ENCODE data around the gene ANKS1B. TPM values are rescaled to one million over a fixed set of nuclear protein-coding genes. Genes with fewer than 3 reads are reported as not detected.

Gene ANKS1B
- total RNA-seq, 1 donor from 2014 or later: 1.9 TPM

- intact Hi-C loops (cut with DNase I): no loop called here
- no peak for DNase-seq (ENCODE audit: low spot score)
These were observed 783.9 kb downstream of the ANKS1B start for GRCh38 chr12:99200711-99201384.

- intact Hi-C loops (cut with DNase I): no loop called here
- no peak for DNase-seq (ENCODE audit: low spot score)
These were observed 789.3 kb downstream of the ANKS1B start for GRCh38 chr12:99195474-99195873.

- intact Hi-C loops (cut with DNase I): no loop called here
- DNase-seq (ENCODE audit: low spot score): no peak
These were observed 792.2 kb downstream of the ANKS1B start for GRCh38 chr12:99192489-99192888.

GRCh38 chr12:99176871-99177270 lies 807.9 kb downstream of the ANKS1B start:
- DNase-seq (ENCODE audit: low spot score): no peak
- intact Hi-C loops (cut with DNase I): no loop called here

GRCh38 chr12:99170461-99170860 lies 814.3 kb downstream of the ANKS1B start:
- intact Hi-C loops (cut with DNase I): no loop called here
- no peak for DNase-seq (ENCODE audit: low spot score)

DNA sequence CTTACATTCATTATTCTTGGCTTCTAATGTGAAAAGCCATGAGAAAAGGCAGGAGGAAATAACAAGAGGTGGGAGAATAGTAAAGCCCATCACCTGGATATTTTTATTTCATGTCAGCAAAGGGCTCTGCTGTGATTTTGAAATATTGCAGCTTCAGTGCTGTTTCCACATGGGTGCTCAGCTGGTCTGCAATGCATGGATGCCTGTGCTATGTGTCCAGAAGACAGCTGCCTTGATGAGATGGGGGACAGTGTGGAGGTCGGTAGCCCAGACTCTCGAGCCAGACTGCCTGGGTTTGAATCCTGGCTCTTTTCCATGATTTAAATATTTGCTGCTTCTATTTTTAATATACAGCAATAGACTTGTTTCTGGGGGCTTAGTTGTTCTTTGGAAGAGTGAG lies 814.7 kb downstream of the ANKS1B start:
- intact Hi-C loops (cut with DNase I): no loop called here
- DNase-seq (ENCODE audit: low spot score): no peak

DNA sequence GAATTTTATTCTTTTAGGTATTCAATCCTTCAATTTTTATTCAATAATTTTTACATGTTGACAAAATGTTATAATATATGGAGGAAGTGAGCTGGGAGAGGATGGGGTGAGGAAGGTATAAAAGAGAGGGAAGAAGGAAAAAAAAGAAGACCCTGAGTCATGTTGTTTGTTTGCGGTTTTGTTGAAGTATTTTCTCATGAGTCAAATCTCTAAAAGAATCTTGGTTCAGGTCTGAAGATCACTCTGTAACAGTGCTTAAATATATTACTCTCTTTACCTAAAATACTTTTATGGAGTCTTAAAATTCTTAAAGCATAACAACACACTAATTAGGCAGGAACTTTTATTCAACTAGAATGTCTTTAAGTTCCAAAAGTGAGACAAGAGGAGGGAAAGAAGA lies 826.8 kb downstream of the ANKS1B start:
- intact Hi-C loops (cut with DNase I): no loop called here
- no peak for DNase-seq (ENCODE audit: low spot score)

DNA sequence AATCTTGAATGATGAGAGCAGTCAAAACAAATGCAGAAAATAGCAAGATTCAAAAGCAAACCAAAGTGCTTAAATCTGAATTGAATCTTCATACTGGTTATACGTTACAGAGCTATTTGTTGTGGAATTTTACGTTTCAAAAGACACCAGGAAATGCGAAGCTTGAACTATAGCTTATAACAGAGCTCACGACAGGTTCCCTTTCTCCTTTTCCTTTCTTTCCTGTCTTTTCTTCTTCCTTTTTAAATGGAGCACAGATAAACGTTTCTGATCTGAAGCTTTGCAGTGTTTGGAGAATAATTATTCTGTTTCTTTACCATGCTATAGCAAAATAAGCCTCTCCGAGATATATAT lies 829.8 kb downstream of the ANKS1B start:
- no peak for DNase-seq (ENCODE audit: low spot score)
- intact Hi-C loops (cut with DNase I): no loop called here

DNA sequence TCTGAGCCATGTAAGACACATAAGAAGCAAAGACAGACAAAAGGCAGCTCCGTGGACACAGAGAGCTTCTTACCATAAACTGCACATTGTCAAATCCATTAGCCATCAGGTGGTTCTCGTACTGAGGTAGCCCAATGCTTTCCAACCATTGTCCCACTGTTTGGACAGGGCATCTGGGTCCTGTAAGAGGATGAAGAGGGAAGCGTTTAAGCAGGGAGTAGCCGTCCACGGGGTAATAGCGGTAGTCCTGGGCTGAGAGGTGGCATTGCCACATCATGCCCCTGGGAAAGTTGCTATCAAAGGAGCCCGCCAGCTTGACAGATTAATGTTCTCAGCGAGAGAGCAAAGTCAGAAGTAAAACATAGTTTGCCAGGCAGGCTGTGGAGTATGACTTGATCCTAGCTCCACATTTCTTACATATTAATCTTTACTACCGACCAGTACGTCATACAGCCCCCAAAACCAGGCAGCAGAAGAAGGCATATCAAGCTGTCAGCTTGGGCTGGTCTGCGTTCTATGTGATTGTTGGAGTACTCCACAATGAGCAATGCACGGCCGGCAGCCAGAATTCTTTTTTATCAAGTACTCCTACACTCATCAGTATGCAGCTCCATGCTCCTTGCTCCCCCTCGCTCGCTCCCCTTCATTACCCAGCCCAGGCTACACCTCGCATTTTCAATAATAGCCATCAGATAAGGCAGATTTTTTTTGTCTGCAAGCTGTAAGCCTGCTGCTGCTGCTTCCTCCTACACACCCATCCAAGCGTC lies 830.3 kb downstream of the ANKS1B start:
- DNase-seq (ENCODE audit: low spot score): no peak

DNA sequence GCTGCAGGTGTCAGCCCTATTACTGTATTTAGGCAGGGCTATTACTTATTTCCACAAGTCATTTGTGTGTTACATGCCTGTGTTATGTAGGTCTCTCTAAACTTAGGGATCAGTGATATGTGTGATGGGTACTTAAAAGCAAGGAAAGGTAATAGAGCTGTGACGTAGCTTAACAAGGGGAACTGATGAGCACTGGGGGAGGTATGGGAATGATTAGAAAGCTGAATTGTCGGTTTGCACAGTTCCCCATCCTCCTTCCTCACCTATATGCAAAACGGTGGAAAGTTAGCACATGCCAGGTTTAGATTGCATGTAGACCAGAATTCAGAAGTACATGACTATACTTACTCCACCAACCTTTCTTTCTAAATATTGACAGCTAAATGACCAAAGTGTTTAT lies 831.4 kb downstream of the ANKS1B start:
- intact Hi-C loops (cut with DNase I): no loop called here
- DNase-seq (ENCODE audit: low spot score): no peak

More for the DNA sequence above, 830.3 kb downstream of the ANKS1B start:
- intact Hi-C loops (cut with DNase I): no loop called here

DNA sequence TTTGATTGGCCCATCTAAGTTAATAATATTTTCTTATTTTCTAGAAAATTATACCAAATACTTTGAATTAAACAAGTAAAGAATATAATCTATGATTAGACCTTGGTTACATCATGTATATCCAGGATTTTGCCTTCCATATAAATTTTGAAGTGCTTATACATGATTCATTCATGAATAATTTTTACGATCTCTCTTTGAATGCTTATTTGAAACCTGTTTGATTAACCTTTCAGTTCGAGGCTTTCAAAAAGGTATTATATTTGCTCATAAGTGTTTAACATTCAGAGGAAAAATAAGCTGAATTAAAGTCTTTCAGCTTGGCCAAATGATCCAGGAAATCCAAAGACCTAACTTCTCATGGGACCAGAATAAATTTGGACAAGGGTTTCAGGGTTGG lies 832.4 kb downstream of the ANKS1B start:
- DNase-seq (ENCODE audit: low spot score): no peak
- intact Hi-C loops (cut with DNase I): no loop called here

DNA sequence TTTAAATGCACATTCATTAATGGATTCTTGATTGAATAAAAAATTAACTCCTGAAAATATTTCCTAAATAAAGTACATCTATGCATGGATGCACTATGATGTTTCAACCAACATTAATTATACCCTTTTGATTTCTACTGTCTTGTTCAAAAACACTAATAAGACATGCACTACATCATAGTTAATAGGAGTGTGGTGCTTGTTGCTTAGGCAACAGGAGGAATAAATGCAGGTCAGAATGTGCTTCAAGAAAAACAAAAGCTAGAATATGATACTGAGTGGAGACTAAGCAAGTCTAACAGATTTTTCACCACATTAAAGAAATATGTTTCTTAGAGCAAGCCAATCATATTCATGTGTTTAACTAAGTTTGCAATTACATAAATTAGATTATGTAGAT lies 833.0 kb downstream of the ANKS1B start:
- intact Hi-C loops (cut with DNase I): no loop called here
- DNase-seq (ENCODE audit: low spot score): no peak

GRCh38 chr12:99147130-99147529 lies 837.6 kb downstream of the ANKS1B start:
- intact Hi-C loops (cut with DNase I): no loop called here
- no peak for DNase-seq (ENCODE audit: low spot score)

- intact Hi-C loops (cut with DNase I): no loop called here
- DNase-seq (ENCODE audit: low spot score): no peak
These were observed 838.0 kb downstream of the ANKS1B start for GRCh38 chr12:99146730-99147129.

GRCh38 chr12:99146185-99146584 lies 838.6 kb downstream of the ANKS1B start:
- no peak for DNase-seq (ENCODE audit: low spot score)

DNA sequence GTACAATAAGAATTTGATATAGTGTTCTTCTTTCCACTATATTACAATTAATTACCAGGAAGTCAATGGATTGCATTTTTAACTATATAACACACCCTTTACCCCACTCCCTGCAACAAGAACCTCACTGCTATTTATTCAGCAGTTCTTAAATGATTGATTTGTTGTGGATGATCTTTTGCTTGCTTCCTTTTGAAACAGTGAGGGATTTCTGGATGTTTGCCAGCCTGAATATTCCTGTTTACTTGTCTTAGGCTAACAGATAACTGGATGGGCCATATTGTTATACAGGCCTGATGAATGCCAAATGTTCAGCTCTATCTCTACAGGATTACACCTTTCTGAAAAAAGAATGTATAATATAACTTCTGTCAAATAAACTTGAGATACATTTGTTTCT lies 842.1 kb downstream of the ANKS1B start:
- intact Hi-C loops (cut with DNase I): no loop called here
- DNase-seq (ENCODE audit: low spot score): no peak

More at GRCh38 chr12:99146185-99146584, 838.6 kb downstream of the ANKS1B start:
- intact Hi-C loops (cut with DNase I): no loop called here

DNA sequence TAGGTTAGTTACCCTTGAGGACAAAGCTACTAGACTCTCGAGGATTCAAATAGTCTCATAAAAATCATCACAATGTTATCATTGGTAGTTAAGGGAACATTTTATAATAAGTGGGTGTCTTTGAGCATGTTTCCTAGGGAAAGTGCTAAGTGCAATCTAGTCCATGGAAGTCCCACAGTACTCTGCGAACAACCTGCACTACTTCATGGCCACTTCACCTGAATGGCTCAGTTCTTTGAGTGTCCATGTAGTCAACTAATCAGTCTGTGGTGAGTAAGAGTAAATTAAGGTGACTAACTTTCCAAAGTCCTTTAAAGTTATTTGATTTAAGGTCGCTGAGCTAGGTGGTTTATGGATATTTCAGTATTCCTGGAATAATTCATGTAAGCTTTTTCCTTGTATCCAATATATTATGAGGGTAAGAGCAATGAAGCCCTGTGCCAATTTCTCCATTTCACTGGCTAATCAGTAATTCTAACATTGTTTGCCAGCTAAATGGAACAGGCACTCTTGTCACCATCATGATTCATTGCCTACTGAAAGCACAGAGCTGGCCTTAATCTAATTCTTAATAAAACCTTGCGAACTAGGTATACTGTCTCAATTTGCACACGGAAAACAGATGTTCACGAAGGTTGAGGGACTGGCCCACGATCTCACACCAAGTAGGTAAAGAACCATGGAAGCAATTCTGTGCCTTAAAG lies 844.6 kb downstream of the ANKS1B start:
- no peak for DNase-seq (ENCODE audit: low spot score)
- intact Hi-C loops (cut with DNase I): no loop called here

DNA sequence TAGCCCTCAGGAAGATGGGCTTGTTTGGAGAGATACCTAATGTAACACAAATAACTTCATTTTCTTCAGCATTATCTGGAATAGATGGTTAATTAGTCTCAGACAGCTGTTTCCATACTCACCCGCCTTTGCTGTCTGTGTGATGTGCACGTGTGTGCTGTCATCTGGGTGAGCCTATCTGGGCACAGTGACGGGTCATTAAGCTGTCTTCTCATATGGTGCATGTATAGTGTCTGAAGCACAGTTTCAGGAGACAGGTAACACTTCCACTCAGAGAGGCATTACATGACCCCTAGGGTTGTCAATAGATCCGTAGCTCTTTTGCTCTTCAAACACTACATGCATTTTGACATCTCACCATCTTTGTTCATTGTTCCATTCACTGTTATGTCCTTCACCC lies 846.3 kb downstream of the ANKS1B start:
- intact Hi-C loops (cut with DNase I): no loop called here
- DNase-seq (ENCODE audit: low spot score): no peak

- intact Hi-C loops (cut with DNase I): no loop called here
- DNase-seq (ENCODE audit: low spot score): no peak
These were observed 847.4 kb downstream of the ANKS1B start for GRCh38 chr12:99137124-99137855.

DNA sequence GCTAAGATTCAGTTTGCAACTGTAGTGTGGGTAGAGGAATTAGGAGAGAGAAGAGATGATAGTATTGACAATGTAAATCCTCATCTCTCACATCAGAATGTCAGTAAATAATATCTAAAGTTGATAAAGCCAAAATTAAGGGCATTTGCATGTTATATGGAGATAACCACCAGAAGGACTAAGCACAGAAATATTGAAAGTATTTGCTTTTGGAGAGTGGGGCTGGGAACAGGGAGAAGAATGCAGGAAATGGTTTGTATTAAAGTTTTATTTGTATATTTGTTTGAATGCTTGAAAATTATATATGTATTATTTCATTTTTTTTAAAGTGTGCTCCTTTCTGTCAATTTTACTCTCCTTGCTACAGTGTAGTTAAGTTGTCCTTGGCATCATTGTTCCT lies 848.2 kb downstream of the ANKS1B start:
- no peak for DNase-seq (ENCODE audit: low spot score)
- intact Hi-C loops (cut with DNase I): no loop called here
